Neural cell (in vitro differentiated cells): ENCODE data around the gene LRMDA.

Experiments
- CTCF ChIP-seq: fragments of 450-650 bp; IDR thresholded peaks from 2 replicates; pipeline ENCODE4 v1.5.1; 2014; ENCODE audit warnings: antibody characterized with exemption, mild to moderate bottlenecking, moderate library complexity; ENCODE audit not compliant: poor library complexity, severe bottlenecking
- EP300 ChIP-seq: fragments of 450-650 bp; conservative IDR thresholded peaks from 2 replicates; pipeline ENCODE4 v1.6.1; 2014; ENCODE audit warnings: antibody characterized with exemption, mild to moderate bottlenecking, moderate library complexity; ENCODE audit not compliant: poor library complexity, severe bottlenecking
- POLR2AphosphoS5 ChIP-seq: IDR thresholded peaks from 2 replicates; pipeline ENCODE4 v1.6.1; 2012
- REST ChIP-seq: IDR thresholded peaks from 2 replicates; pipeline ENCODE4 v1.6.1; 2012; ENCODE audit warnings: borderline replicate concordance
- TAF1 ChIP-seq: IDR thresholded peaks from 2 replicates; pipeline ENCODE4 v1.6.1; 2012; ENCODE audit warnings: low read depth

GRCh38 chr10:75450075-75450445 lies 18.6 kb downstream of the LRMDA start:
- TF ChIP-seq CTCF (no peak), EP300 (no peak), TAF1 (no peak), REST (no peak), POLR2AphosphoS5 (no peak)
